ENCODE measurements around the gene DPF3.

Gene DPF3

GRCh38 chr14:72904218-72904617 lies 10.3 kb upstream of the DPF3 start:
- DNase-seq = no peak

GRCh38 chr14:72903716-72904115 lies 9.8 kb upstream of the DPF3 start:
- DNase-seq = no peak

- DNase-seq = no peak
Measured at GRCh38 chr14:72902801-72903530, 9.1 kb upstream of the DPF3 start.

- DNase-seq = no peak
Measured at GRCh38 chr14:72901361-72901760, 7.5 kb upstream of the DPF3 start.

GRCh38 chr14:72898448-72898847 lies 4.5 kb upstream of the DPF3 start:
- no peak for DNase-seq

- DNase-seq = peak in 1 of 2 donors; percentile 20
Measured at GRCh38 chr14:72894623-72895378, 900 bp upstream of the DPF3 start.

GRCh38 chr14:72894323-72894622 lies 372 bp upstream of the DPF3 start:
- DNase-seq = no peak

GRCh38 chr14:72892879-72893635 lies 844 bp downstream of the DPF3 start:
- peak; percentile 13 to 51 for DNase-seq

GRCh38 chr14:72892103-72892878 lies 1.6 kb downstream of the DPF3 start:
- peak in 1 of 2 donors; percentile 17 for DNase-seq

GRCh38 chr14:72891666-72892102 lies 2.2 kb downstream of the DPF3 start:
- DNase-seq = no peak

- DNase-seq = no peak
Measured at GRCh38 chr14:72889366-72889765, 4.5 kb downstream of the DPF3 start.

- no peak for DNase-seq
Measured at GRCh38 chr14:72888636-72889201, 5.2 kb downstream of the DPF3 start.

- no peak for DNase-seq
Measured at GRCh38 chr14:72888192-72888591, 5.7 kb downstream of the DPF3 start.

GRCh38 chr14:72887514-72887913 lies 6.4 kb downstream of the DPF3 start:
- DNase-seq = no peak

GRCh38 chr14:72884386-72884785 lies 9.5 kb downstream of the DPF3 start:
- no peak for DNase-seq

- peak in 1 of 2 donors; percentile 1 for DNase-seq
Measured at GRCh38 chr14:72883961-72884360, 9.9 kb downstream of the DPF3 start.

GRCh38 chr14:72883109-72883508 lies 10.8 kb downstream of the DPF3 start:
- DNase-seq = no peak

GRCh38 chr14:72882463-72882862 lies 11.4 kb downstream of the DPF3 start:
- no peak for DNase-seq

GRCh38 chr14:72882047-72882446 lies 11.9 kb downstream of the DPF3 start:
- no peak for DNase-seq

GRCh38 chr14:72881543-72881942 lies 12.4 kb downstream of the DPF3 start:
- DNase-seq = no peak

- DNase-seq = no peak
Measured at GRCh38 chr14:72880820-72881219, 13.1 kb downstream of the DPF3 start.

GRCh38 chr14:72880164-72880563 lies 13.7 kb downstream of the DPF3 start:
- DNase-seq = no peak

GRCh38 chr14:72879431-72879830 lies 14.5 kb downstream of the DPF3 start:
- no peak for DNase-seq
